GF-D8 (cell line): Measurements from ENCODE around the gene CLMN.

Experiments
- DNase-seq: peaks from one replicate; lab custom pipeline; 2025; lab: John Stamatoyannopoulos, UW

The CLMN gene

GRCh38 chr14:95301527-95302187 is 18.1 kb downstream of the CLMN start:
- no peak for DNase-seq

- no peak for DNase-seq
Measured at GRCh38 chr14:95300697-95301526, 18.8 kb downstream of the CLMN start.

DNA sequence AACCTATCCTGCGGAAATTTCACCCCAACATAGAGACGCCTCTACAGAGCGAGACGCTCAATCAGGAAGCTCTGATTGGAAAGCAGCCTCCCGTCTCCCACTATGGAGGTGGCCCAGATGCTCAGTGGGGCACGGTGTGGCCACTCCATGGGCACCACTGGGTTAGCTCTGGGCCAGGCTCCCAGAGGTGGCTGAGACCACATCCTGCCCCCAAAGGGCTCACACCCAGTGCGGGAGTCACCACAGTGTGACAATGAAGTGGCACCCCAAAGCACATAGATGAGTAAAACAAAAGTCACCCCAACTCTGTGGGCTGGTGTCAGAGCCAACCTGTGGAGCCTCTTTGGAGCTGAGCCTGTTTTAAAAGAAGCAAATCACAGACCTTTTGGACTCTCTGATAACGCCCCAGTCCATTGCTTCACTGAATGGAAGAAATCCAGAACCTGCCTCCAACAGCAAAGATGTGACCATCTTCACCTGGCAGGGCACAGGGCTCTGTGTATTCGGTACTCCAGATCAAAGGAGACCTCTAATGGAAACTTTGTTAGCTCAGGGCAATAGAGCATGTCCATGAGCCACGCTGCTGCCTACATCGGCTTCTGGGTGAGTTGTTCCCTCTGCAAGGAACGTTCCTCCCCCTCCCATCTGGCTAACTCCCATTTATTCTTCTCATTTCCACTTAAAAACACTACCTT is 19.6 kb downstream of the CLMN start:
- no peak for DNase-seq

GRCh38 chr14:95299271-95299670 is 20.4 kb downstream of the CLMN start:
- no peak for DNase-seq

GRCh38 chr14:95297832-95298231 is 21.9 kb downstream of the CLMN start:
- no peak for DNase-seq

GRCh38 chr14:95296966-95297365 is 22.7 kb downstream of the CLMN start:
- no peak for DNase-seq

- no peak for DNase-seq
Measured at GRCh38 chr14:95295600-95296376, 23.9 kb downstream of the CLMN start.

- no peak for DNase-seq
Measured at GRCh38 chr14:95294834-95295599, 24.7 kb downstream of the CLMN start.

DNA sequence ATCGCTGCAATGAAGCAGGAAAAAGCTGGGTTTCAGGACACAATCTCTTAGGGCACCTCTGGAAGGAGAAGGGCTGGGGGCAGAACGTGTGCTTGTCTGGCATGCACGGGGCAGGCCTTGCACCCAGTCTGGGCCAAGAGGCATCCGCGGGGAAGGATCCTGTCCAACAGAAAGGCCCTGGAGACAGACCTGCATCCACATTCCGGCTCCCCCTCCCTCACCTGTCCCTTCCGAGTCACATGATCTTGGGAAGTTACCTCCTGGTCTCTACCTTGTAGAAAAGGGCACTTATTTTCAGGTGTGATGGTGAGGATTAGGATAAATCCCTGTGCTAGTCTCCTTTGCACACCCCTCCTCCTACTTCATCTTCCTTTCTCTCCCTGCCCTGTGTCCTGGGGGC is 25.4 kb downstream of the CLMN start:
- DNase-seq = no peak

DNA sequence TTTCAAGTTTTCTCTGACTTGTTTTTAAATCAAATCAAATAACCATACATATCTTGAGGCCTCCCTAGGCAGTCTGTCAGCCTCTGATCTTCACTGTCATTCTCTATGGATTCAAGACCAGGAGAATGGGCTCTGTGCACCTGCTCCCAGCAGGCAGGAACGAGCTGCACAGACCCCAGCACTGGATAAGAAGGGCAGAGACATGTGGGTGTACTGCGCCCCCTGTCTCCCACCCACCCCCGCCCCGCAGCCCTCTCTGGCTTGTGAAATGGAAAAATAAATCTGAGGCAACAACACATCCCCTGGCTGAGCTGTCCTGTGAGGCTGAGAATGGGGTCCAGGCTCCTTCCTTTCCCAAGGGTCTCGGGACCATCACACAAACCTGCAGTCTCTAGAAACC is 26.3 kb downstream of the CLMN start:
- no peak for DNase-seq

- no peak for DNase-seq
Measured at GRCh38 chr14:95292660-95293425, 26.9 kb downstream of the CLMN start.

GRCh38 chr14:95291859-95292542 is 27.7 kb downstream of the CLMN start:
- no peak for DNase-seq

GRCh38 chr14:95290871-95291431 is 28.8 kb downstream of the CLMN start:
- DNase-seq = no peak

GRCh38 chr14:95290021-95290420 is 29.7 kb downstream of the CLMN start:
- DNase-seq = no peak

GRCh38 chr14:95289323-95290010 is 30.2 kb downstream of the CLMN start:
- no peak for DNase-seq

DNA sequence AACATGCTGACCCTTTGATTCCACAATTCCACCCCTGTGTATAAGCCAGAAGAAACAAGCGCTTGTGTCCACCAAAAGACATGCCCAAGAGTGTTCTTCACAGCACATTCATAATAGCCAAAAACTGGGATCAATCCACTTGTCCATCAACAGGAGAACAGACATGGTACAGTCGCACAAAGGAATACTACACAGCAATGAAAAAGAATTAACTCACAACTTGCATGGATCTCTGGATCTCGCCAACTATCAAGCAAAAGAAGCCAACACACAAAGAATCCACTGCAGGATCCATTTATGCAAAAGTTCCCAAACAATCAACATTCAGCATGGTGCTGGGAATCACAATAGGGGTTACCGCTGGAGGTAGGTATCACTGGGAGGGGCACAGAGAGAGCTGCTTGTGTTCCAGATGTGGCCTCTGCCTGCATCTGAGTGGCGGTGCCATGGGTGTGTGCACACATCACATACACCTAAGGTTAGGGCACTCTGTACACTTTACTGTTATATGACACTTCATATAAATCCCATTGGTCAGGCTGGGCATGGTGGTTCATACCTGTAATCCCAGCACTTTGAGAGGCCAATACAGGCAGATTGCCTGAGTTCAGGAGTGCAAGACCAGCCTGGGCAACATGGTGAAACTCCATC is 30.9 kb downstream of the CLMN start:
- no peak for DNase-seq

DNA sequence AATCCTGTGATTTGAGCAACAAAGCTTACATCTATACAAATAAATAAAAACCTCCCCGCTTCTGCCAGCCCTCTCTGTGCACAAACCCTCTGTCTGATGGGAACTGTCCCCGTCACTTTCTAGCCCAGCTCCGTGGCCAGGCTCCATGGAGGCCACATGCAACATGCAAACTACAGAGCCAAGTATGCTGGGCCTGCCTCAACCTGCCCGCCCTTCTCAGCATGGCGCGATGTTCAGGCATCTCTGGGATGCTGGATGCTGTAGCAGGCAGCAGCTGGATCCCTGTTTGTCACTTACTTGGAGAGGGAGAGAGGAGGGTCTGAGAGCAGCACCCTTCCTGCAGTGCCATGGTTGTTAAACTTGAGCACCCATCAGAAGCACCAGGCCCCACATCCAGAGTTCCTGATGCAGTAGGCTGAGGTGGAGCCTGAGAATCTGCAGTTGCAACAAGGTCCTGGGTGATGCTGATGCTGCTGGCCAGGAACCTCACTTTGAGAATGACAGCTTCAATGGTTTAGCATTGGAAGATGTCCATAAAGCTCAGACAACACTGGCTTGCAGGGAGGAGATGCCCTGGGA is 32.4 kb downstream of the CLMN start:
- DNase-seq = no peak

GRCh38 chr14:95286645-95287044 is 33.1 kb downstream of the CLMN start:
- no peak for DNase-seq
